Mesothelial cell of epicardium (in vitro differentiated cells): ENCODE data around the gene ROBO1. TPM values are rescaled to one million over a fixed set of nuclear protein-coding genes. Genes with fewer than 3 reads are reported as not detected.

Experiments used
- DNase-seq, 2 experiments: peaks; one replicate each; pipeline ENCODE4 v3.0.0; 2021; ENCODE audit warnings: low spot score in 2 of 2; ENCODE audit not compliant: unreplicated experiment in 2 of 2
- H3K27ac Mint-ChIP-seq: 2 replicates; pipeline ENCODE4 v1.8.0; 2021; ENCODE audit warnings: mixed read lengths
- H3K27me3 Mint-ChIP-seq: 2 replicates; pipeline ENCODE4 v1.8.0; 2021; ENCODE audit warnings: low read depth, mixed read lengths
- H3K36me3 Mint-ChIP-seq: 2 replicates; pipeline ENCODE4 v1.8.0; 2021; ENCODE audit warnings: mixed read lengths
- H3K4me1 Mint-ChIP-seq: 2 replicates; pipeline ENCODE4 v1.8.0; 2021; ENCODE audit warnings: mixed read lengths
- H3K4me3 Mint-ChIP-seq: 2 replicates; pipeline ENCODE4 v1.8.0; 2021; ENCODE audit warnings: mild to moderate bottlenecking, moderate library complexity, mixed read lengths
- H3K9me3 Mint-ChIP-seq: 2 replicates; pipeline ENCODE4 v1.8.0; 2021; ENCODE audit warnings: mixed read lengths
- CTCF ChIP-seq: fragments of 200-600 bp; sonication (generic); IDR thresholded peaks from one replicate; pipeline ENCODE4 v1.5.0; 2021; ENCODE audit warnings: antibody characterized with exemption; ENCODE audit not compliant: unreplicated experiment
- total RNA-seq: library from RNA; stranded (reverse); gene quantifications from 3 replicates; pipeline ENCODE4 v1.2.1, GENCODE V29; 2021

ROBO1 gene
- total RNA-seq, 1 donor from 2014 or later = 143 TPM

DNA sequence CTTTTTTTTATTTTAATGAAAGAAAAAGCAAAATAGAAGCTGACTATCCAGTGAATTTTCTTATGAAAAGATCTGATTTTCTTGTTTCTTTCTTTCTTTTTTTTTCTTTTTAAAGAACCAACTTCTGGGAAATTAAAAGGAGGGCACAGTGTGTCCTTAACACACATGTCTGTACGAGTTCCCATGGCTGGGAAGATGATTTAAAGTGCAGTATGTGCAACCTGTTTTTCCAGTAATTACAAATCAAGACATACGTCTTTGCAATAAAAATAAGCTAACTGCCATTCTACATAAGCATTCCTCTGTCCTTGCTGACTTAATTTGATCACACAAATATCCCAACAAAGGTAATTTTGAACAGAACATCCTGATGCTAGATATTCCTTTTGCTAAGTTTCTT is 416.1 kb downstream of the ROBO1 start:
- H3K27ac Mint-ChIP-seq = peak overlapping the region; percentile 57
- TF ChIP-seq CTCF = no peak

GRCh38 chr3:79344876-79345871 is 422.6 kb downstream of the ROBO1 start:
- no peak overlapping the region for H3K27ac Mint-ChIP-seq
- no peak for DNase-seq
- TF ChIP-seq CTCF = no peak
- no peaks in the 10 kb centered on the region for H3K36me3 Mint-ChIP-seq
- no peaks in the 10 kb centered on the region for H3K27me3 Mint-ChIP-seq
- no peak overlapping the region for H3K4me3 Mint-ChIP-seq
- H3K4me1 Mint-ChIP-seq = peaks cover 11% of the 10 kb centered on the region
- H3K9me3 Mint-ChIP-seq = no peaks in the 10 kb centered on the region

More for the DNA sequence above, 416.1 kb downstream of the ROBO1 start:
- no peaks in the 10 kb centered on the region for H3K36me3 Mint-ChIP-seq
- peaks cover 11% of the 10 kb centered on the region for H3K4me1 Mint-ChIP-seq
- DNase-seq = no peak
- H3K9me3 Mint-ChIP-seq = peaks cover 4% of the 10 kb centered on the region
- no peak overlapping the region for H3K4me3 Mint-ChIP-seq
- H3K27me3 Mint-ChIP-seq = no peaks in the 10 kb centered on the region

DNA sequence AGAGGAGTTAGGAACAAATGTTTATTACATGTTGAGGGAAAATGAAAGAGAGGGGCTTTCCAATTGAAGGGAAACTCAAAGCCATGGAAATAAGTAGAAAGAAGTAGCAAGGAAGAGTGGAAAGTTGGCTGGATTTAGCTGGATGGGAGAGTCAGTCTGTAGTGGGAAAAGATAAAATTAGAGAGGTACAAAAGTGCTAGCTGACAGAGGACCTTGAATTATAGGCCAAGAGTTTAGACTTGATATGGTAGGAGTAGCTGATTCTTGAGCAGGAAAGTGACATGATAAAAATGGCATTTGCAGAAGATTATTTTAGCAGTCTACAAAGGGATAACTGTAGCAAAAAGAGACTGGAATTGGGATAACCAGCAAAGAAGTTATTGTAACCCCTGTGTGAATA is 425.8 kb downstream of the ROBO1 start:
- Mint-ChIP-seq H3K9me3 (peaks cover 4% of the 10 kb centered on the region), H3K4me1 (peaks cover 11% of the 10 kb centered on the region), H3K27me3 (no peaks in the 10 kb centered on the region), H3K4me3 (no peak overlapping the region), H3K36me3 (no peaks in the 10 kb centered on the region), H3K27ac (peak overlapping the region; percentile 2)
- TF ChIP-seq CTCF = no peak
- no peak for DNase-seq

DNA sequence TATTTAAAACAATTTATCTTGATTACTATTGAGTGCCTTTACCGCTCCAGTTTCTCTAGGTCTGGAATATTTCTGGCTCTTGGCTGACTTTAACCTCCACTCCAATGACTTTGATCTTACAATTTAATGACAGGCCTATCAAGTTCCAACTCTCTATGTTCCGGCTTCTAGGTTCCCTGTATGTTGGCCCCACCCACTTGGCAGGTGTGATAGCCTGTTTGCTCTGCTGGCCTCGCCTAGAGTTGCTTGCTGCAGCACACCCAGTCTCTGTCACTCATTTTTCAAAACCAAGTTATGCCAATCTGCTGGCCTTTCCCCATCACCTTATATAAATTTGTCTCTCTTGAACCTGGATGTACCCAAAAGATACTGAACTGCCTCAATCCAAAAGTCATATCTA is 428.0 kb downstream of the ROBO1 start:
- Mint-ChIP-seq H3K36me3 (no peaks in the 10 kb centered on the region), H3K4me3 (no peak overlapping the region), H3K27me3 (no peaks in the 10 kb centered on the region), H3K9me3 (peaks cover 13% of the 10 kb centered on the region), H3K4me1 (peaks cover 4% of the 10 kb centered on the region), H3K27ac (no peak overlapping the region)
- peak in 1 of 2 experiments; percentile 37 for DNase-seq
- no peak for TF ChIP-seq CTCF

DNA sequence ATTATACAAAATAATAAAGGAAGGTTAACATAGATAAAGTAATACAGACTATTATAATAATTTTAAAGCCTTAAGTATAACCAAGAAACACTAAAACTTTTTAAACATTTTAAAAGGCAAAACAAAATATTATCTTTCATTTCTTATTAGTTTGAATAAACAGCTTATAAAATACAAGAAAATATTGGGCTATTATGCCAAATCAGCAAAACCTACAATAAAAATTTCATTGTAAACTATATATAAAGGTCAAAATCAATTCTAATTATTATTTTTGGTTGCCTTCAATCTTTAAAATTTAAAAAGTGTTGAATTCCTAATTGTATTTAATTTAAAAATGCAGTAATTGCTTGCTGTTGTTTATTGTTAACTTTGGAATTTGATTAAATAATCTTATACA is 430.0 kb downstream of the ROBO1 start:
- H3K4me3 Mint-ChIP-seq = no peak overlapping the region
- H3K27me3 Mint-ChIP-seq = no peaks in the 10 kb centered on the region
- peaks cover 4% of the 10 kb centered on the region for H3K4me1 Mint-ChIP-seq
- H3K27ac Mint-ChIP-seq = no peak overlapping the region
- H3K36me3 Mint-ChIP-seq = no peaks in the 10 kb centered on the region
- no peak for DNase-seq
- peaks cover 19% of the 10 kb centered on the region for H3K9me3 Mint-ChIP-seq
- TF ChIP-seq CTCF = no peak
